GM18498 (cell line): ENCODE data around the gene RHOBTB1.

Source experiments
- ATAC-seq: cut with Tn5 transposase; IDR thresholded peaks from one replicate; pipeline ENCODE4 v1.9.1; 2021; ENCODE audit warnings: mild to moderate bottlenecking, moderate library complexity; ENCODE audit not compliant: unreplicated experiment

RHOBTB1 gene

DNA sequence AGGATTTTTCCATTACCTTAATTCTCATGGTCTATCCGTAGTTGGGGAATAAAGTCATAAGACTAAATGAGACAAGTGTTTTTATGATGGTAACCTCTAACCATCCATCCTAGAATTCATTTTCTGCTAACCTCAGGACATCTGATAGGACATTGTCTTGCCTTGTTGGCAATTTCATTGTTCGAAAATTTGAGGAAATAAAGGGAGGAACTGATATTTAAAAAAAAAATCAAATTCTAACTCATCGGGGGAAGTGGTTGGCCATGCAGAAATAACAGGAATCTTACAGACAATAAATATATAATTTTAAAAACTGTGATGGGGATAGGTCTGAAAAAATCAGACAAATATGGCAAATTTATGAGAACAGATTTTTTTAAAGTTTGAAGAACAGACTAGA lies 21.7 kb upstream of the RHOBTB1 start:
- ATAC-seq = no peak

DNA sequence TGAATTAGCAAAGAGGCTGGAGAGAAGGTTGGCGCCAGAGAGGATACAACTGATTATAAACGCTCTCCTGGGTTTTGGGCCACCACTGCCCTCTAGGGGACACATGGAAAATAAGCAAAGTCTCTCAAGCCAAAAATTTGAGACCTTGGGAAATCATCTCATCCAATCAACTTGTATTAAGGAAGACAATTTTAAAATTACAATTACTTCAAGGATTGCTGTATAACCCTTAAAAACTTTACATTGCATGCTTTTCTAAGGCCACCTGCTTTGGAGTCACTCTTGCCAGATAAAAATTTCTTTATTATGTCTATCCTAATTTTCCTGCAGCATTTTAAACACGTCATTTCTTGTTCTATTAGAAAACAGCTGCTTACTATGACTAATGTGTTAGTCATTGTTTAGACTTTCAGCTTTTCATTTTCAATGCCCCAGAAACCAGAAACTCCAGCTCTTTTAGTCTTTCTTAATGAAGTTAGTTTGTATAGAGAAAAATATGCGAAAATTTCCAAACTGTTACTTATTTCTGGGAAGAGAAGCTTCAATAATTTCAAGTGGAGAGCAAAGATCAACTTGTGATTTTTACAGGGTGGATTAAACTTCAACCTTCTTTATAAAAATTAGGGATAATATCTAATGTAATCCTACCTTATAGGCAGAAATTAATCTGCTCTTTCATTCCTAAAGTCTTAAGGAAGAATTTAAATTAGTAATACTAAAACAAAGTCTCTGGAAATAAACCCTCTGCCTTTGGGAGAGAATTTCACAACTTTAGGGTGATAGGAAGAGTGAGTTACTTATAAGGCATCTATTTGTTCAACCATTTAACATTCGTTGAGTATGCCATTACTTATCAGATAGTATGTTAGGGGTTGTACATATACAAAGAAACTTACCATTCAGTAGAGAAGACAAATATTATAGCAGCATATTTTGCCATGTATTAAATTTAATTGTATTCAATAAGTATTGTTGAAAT lies 20.6 kb upstream of the RHOBTB1 start:
- ATAC-seq = peak; percentile 75

DNA sequence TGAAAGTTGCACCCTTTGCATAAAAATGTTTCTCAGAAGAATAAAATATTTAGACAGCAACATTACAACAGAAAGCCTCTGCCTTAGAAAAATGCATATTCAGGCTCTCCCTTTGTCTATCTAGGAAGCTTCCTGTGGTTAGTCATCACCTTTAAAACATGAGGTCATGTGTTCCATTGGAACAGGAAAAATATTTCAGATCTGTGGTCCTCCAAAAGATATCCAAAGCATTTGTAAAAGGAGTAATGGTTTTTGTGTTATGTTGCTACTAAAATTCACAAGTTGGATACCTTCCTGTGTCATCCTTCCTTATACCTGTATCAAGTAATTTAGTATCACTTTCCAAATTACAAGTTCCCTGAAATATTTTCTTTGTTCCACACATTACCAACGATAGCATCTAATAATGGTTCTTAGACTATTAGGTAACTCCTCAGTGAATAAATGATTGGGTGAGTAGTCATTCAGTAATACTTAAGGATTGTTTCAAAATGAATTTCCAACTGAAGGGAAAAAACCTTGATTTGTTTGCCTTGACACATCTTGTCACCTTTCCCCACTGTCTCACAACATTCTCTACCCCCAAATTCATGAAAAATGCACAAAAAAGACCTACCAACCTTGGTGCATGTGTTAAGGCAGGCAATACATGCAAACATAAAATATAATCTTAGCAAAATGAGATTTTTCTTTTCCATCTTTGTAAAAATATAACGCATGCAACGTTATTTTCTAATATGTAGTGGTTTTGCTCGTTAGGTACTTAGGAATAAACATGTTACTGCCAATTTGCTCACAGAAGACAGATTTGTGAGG lies 19.7 kb upstream of the RHOBTB1 start:
- no peak for ATAC-seq

DNA sequence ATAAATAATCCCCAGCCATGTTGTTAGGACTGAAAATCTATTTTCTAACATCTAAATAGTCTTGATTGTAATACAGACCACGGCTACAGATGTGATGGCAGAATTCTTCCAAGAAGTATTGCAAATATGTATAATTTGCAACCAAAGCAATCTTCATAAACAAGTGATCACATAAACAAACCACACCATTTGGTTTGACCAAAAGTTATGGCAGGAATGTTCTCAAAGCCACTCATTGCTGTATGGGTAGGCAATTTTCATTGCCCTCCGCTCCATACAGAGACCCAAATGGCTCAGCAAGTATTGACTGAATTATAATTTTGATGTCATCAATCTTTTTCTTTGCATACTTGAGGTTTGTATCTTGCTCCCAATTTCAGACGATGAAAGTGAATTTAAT lies 19.0 kb upstream of the RHOBTB1 start:
- no peak for ATAC-seq

DNA sequence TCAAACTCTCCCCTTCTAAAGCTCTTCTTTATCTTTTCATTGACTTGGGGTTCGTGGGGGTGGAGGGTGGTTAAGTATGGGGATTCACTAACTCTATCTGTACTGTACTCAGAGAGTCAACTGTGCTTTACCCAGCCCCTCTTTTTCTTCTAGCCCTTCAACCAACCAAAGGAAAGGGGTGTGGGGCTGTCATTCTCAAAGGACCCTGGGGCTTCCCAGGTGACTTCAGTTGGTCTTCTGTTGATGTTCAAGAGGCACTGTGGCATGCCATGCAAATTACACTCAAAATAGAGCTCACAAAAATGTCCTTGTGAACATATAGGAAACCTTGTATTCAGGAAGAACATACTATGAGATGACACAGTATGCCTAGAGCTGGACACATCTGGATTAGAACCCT lies 16.9 kb upstream of the RHOBTB1 start:
- ATAC-seq = no peak

DNA sequence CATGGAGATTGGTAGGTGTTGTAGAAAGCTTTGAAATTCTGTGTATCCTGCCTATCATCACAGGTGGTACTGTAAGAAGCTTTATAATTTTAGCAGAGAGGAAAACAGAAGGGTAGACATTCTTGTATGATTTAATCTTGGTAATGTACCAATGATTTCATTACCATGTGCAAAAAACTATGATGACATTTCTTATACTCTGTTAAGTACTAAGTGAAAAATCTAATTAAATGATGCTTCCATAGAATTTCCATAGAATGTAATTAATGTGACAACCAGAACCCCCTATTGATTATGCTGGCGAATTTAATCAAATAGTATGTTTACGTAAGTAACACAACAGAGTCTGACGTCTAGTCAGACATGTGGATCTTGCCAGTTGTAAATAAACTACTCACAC lies 16.0 kb upstream of the RHOBTB1 start:
- no peak for ATAC-seq

DNA sequence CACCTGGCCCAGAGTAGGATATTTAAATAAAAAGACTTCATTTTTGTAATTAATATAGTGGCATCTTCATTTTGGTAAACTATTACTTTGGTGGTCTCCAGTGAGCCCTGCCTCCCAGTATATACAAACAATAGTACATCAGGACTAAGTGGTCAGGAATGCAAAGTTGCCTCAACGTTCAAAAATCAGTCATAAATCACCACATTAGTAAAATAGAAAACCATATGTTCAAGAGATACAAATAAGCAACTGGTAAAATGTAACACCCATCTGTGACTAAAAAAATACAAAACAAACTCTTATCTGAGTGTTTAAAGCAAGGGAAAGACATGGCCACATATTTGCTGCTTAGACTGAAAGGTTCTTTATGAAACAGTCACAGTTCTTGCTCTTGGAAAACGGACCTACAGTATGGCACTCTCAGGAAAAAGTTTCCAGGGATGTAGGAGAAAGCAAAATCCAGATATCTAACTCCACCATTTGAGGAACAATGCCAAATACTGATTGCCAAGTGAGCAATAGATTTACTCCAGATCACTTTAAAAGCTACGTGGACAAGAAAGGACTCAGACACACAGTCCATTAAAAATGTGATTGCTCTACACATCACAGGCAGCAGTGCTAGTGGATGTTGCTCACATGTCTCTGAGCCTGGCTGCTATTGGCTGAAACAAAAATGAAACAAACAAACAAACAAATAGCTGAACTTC lies 15.1 kb upstream of the RHOBTB1 start:
- ATAC-seq = no peak

DNA sequence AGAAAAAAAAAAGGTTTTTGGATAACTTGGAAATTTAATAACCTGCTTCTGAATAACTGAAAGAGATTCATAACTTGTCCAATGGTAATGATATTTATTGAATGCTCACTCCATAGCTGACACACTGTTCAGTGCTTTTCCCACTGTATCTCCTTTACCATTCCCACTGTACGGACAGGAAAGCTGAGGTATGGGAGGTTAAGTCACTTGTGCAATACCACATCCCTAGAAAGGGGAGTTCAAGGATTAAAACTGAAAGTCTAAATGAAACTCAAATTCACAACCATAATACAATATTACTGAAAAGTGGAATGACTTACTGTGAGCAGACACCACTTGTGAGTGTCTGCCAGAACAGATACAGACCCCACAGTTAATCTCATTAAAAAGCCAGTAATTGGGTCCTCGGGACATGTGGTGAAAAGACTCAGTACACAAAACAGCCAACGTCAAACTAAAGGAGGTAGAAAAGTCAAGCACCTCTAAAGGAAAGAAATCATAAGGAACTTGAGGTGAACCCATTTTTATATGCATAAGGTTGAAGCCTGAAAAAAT lies 13.8 kb upstream of the RHOBTB1 start:
- ATAC-seq = no peak

DNA sequence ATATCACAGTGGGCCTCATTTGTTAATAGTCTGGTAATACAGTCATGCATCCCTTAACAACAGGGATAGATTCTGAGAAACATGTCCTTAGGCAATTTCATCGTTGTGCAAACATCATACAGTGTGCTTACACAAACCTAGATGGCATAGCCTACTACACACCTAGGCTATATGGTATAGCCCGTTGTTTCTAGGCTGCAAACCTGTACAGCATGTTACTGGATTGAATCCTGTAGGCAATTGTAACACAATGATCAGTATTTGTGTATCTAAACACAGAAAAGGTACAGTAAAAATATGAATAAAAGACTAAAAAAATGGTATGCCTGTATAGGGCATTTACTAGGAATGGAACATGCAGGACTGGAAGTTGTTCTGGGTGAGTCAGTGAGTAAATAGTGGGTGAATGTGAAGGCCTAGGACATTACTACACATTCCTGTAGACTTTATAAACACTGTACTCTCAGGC lies 12.0 kb upstream of the RHOBTB1 start:
- ATAC-seq = no peak

DNA sequence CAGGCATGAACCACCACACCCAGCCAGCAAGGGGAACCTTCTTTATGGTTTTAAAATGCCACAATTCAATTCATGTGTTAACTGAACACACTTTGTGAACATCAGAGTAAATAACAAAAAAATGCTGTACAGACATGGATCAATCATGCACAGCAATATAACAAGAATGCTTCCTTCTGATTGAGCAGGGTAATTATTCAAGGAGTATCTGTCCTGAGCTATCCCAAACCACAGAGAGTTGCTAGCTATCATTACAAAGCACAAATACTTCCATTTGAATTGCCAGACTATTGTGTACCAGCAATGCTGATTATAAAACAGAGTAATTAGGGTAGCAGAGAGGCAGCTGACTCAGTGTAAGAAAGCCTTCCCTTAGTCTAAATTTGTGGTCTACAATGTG lies 11.3 kb upstream of the RHOBTB1 start:
- no peak for ATAC-seq

DNA sequence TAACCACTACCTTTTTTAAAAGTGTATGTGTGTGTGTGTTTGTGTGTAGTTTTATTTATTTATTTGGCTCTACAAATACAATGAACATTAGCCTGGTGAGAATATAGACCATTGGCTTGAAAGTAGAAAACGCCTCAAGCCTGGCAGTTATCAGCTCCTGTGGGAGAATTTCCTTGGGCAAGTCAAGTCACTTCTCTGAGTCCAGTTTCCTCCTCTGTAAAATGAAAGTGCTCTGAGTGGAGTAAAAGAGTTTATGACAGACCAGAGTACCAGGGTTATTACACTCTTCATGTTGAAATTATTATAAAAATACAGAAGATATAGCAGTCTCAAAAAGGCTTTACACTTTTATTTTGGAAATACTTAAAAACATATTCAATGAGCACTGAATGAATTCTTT lies 10.1 kb upstream of the RHOBTB1 start:
- no peak for ATAC-seq

DNA sequence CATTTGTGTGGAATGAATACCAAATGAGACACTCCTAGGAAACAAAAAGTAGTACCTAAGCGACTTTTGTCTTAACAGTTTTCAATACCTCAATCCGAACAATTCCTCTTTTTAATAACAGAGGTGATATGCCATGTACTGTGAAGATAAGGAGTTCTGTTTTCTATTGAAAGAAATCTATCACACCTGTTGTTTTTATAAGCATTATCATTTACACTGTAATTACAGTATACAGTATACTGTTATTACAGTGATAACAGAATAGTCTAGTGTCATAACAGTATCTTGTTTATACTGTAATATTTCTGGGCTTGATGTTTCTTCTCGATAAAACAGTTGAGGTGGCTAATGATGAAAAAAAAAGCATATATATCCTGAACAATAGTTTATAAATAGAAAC lies 9.4 kb upstream of the RHOBTB1 start:
- no peak for ATAC-seq

DNA sequence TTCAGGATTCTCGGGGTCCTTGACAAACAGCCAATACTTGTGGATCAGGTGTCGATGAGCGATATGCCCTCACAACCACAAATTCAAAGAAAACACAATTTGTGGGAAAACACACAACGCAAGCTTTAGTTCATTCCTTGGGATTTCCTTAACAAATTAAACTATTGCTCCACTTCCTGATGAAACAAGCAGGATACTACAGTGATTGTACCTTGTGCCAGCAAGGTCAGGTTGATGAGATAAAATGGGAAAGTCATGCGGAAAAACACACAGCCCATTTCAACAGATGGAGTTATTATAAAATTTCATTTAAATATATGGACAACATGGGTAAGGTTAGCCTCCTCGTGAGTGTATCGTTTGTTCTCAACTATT lies 8.8 kb upstream of the RHOBTB1 start:
- no peak for ATAC-seq

DNA sequence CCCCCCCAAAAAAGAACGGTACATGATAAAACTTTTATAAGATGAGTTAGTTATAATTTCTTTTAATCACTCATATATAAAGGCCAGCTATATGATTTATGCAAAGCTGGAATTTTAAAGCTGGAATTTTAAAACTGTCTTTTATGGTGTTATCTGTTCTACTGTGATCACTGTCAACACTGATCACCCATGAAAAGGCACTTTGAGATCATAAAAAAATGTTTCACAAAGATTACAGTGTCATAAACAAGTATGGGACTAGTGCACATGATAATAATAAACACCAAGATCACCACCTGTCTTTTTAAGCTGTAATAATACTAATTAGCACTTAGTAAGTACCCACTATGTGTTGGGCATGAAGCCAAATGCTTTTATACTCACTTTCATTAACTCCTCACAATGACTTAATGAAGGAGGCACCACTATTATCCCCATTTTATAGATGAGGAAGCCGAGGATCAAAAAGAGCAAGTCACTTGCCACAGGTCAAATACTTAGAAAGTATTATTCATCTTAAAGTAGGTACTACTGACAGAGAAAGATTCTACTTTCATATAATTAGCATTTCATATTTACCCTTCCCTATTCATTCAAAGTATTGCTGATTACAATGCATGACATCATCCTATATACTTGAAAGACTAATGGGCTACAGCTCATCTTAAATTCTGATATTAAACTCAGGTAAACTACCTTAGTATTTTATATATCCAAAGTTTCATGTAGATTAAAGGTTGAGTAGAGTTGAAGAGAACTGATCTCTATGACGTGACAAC lies 8.3 kb upstream of the RHOBTB1 start:
- no peak for ATAC-seq

DNA sequence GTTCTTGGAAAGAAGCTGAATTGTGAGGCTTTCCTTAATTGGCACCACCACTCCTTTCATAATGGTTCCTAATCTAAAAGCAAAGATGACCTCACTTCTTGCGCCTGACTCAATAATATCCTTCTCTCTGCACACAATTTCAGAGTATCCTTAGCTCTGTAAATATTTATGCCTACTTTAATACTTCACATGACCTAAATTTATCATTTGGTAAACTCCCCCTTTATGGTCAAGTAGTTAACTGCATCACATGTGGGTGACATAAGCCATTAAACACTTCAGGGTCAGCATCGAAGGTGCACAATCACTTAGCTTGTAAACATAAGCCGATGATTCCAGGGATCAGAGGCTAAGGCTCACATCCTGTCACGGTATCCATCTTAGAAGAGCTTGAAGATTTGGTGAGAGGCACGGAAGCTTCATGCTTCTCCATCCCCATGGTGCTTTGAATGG lies 7.3 kb upstream of the RHOBTB1 start:
- ATAC-seq = no peak

DNA sequence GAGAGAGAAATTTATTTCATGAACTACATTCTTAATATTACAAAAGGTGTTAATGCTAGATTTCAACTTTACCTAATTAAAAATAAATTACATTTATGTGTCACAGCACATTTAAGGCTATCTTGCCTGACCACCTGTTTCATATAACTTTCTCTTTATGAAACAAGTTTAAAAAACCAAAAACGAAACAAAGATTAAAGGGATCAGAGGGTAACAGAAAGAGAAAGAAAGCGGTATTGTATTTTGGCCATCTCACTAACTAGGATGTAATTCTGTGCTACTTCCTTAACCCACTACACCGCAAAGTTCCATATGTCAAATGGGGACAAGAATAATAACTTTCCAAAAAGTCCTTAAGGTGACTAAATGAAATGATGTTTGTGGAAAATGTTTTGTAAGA lies 6.3 kb upstream of the RHOBTB1 start:
- ATAC-seq = no peak

DNA sequence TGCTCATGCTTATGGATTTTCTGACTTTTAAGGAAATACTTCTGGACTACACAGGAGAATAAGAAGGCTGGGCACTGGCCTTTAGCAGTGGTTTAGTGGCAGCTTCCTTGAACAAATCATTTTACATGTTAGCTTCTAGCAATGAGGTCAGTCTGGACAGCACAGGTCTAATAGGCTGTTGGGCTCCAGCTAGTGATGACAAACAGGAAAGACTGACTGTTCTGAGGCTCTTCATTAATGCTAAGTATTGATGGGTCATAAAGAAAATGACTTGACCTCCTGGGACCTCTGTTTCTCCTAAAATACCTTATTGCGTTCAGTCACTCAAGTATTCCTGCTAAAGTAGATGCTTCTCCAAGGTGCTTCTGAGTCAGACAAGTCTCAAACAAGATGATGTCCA lies 4.9 kb upstream of the RHOBTB1 start:
- no peak for ATAC-seq

DNA sequence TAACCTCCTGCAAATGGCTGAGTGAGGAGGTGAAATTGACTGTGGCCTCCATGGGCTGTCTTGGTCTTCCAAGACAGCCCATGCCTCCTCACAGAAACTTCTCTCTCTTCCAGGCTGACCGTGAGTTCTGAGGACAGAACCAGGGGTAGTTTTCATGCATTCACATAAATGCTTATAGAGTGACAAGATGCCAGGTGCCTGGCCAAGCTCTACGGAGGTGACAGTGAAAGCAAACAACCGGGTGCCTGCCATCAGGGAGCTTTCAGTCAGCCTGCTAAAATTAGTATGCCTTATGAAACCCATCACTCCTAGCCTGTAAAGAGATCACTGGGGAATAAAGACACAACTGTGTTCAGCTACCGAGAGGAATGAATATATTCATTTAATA lies 919 bp upstream of the RHOBTB1 start:
- no peak for ATAC-seq

DNA sequence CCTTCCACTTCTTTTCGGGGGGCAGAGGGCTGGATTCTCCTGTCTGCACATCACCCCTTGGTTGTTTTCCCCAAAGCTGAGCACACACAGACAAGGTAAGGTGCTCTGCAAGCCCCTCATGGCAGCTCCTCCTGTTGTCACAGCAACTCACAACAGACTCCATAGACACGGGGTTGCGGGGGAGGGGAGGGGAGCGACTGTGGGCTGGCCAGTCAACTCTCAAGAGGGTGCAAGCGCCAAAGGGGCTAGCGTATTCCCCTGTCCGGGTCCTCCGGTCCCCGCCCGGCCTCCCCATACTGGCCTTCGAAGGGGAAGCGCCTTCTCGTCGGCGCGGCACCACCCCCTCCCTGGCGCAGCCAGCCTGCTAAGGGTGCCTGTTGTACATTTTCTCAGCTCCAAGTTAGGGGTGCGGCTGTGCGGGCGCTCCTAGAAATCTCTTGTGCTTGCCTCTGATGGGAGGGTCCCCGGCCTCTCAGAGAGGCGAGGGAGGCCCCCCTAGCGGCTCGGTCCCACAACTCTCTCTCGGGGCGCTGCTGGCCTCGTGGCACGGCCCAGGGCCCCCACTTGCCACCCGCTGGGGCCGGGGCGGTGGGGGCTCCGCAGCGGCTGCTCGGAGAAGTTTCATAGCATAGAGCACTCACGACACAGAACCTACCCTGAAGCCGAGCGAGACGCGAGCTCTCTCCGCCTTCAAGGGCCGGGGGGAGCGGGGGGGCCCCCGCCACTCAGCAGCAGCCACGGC lies 498 bp downstream of the RHOBTB1 start:
- peak; percentile 44 for ATAC-seq
